NK-92 (cell line): ENCODE measurements around the gene WDR38.

Source experiments
- DNase-seq: peaks from one replicate; lab custom pipeline; 2025; ENCODE audit not compliant: unreplicated experiment; lab: John Stamatoyannopoulos, UW

WDR38 gene

GRCh38 chr9:124857533-124858162 is 4.4 kb downstream of the WDR38 start:
- DNase-seq, result no peak

GRCh38 chr9:124858330-124859046 is 5.2 kb downstream of the WDR38 start:
- DNase-seq, result no peak

GRCh38 chr9:124859803-124860581 is 6.7 kb downstream of the WDR38 start:
- DNase-seq, result no peak

GRCh38 chr9:124860582-124861341 is 7.5 kb downstream of the WDR38 start:
- no peak for DNase-seq

GRCh38 chr9:124861342-124862229 is 8.3 kb downstream of the WDR38 start, which contains the start of the genes ARPC5L and RPL35:
TSS of gene ARPC5L (plus strand) at chr9:124862130. CDS start at chr9:124869291, 7,161 bp downstream.
TSS of gene RPL35 (minus strand) at chr9:124861957. CDS start at chr9:124861912, 45 bp downstream.
- DNase-seq, result peak; percentile 37

GRCh38 chr9:124863371-124863871 is 10.2 kb downstream of the WDR38 start:
- no peak for DNase-seq

GRCh38 chr9:124868511-124869465 is 15.5 kb downstream of the WDR38 start:
- DNase-seq, result no peak

- DNase-seq, result no peak
Observed at GRCh38 chr9:124869466-124869985, 16.3 kb downstream of the WDR38 start.

- peak; percentile 44 for DNase-seq
Observed at GRCh38 chr9:124869986-124870560, 16.8 kb downstream of the WDR38 start.

- no peak for DNase-seq
Observed at GRCh38 chr9:124870723-124871122, 17.5 kb downstream of the WDR38 start.

- no peak for DNase-seq
Observed at GRCh38 chr9:124871156-124871561, 17.9 kb downstream of the WDR38 start.

- no peak for DNase-seq
Observed at GRCh38 chr9:124873664-124874063, 20.4 kb downstream of the WDR38 start.

- no peak for DNase-seq
Observed at GRCh38 chr9:124875501-124875900, 22.2 kb downstream of the WDR38 start.

GRCh38 chr9:124877021-124877782 is 23.9 kb downstream of the WDR38 start:
- no peak for DNase-seq

- no peak for DNase-seq
Observed at GRCh38 chr9:124878021-124878420, 24.8 kb downstream of the WDR38 start.

- DNase-seq, result no peak
Observed at GRCh38 chr9:124878518-124878917, 25.3 kb downstream of the WDR38 start.

- no peak for DNase-seq
Observed at GRCh38 chr9:124879226-124879625, 26.0 kb downstream of the WDR38 start.
